Neural cell (in vitro differentiated cells): ENCODE results near the gene CPSF4L. TPM values are rescaled to one million over a fixed set of nuclear protein-coding genes. Genes with fewer than 3 reads are reported as not detected.

Experiments
- H2AFZ ChIP-seq: fragments of 200-600, 300-800 bp; sonication (generic), shearing (Covaris generic); 2 replicates; pipeline ENCODE4 v1.6.0; 2014; ENCODE audit warnings: low read depth, mild to moderate bottlenecking, antibody characterized with exemption, low read length, moderate library complexity
- H3F3A ChIP-seq: fragments of 200-600 bp; shearing (Covaris generic); 2 replicates; pipeline ENCODE4 v1.6.1; 2016; ENCODE audit warnings: mild to moderate bottlenecking, moderate library complexity, mixed read lengths, antibody characterized with exemption, low read length; ENCODE audit not compliant: insufficient read depth, poor library complexity, severe bottlenecking
- H3K27ac ChIP-seq: fragments of 200-600, 300-800 bp; sonication (generic), shearing (Covaris generic); 2 replicates; pipeline ENCODE4 v1.5.1; 2014; ENCODE audit warnings: mild to moderate bottlenecking, low read length, moderate library complexity
- H3K27me3 ChIP-seq: fragments of 300-800, 200-600 bp; sonication (generic), shearing (Covaris generic); 2 replicates; pipeline ENCODE4 v1.6.0; 2014; ENCODE audit warnings: mild to moderate bottlenecking, low read depth, low read length, moderate library complexity; ENCODE audit not compliant: insufficient read depth
- H3K36me3 ChIP-seq: fragments of 300-800, 200-600 bp; sonication (generic), shearing (Covaris generic); 2 replicates; pipeline ENCODE4 v1.5.1; 2014; ENCODE audit warnings: mild to moderate bottlenecking, antibody characterized with exemption, low read length, moderate library complexity; ENCODE audit not compliant: insufficient read depth
- H3K4me2 ChIP-seq: fragments of 300-800, 200-600 bp; sonication (generic), shearing (Covaris generic); 2 replicates; pipeline ENCODE4 v1.6.0; 2014; ENCODE audit warnings: mild to moderate bottlenecking, low read length
- H3K4me3 ChIP-seq: fragments of 300-800, 200-600 bp; sonication (generic), shearing (Covaris generic); 2 replicates; pipeline ENCODE4 v1.5.1; 2014; ENCODE audit warnings: mild to moderate bottlenecking, low read length, moderate library complexity
- H3K79me2 ChIP-seq: fragments of 200-600 bp; shearing (Covaris generic); replicated peaks from 2 replicates; pipeline ENCODE4 v1.6.0; 2014; ENCODE audit warnings: mild to moderate bottlenecking, low read length, moderate library complexity; ENCODE audit not compliant: insufficient read depth
- H3K9ac ChIP-seq: fragments of 300-800, 200-600 bp; sonication (generic), shearing (Covaris generic); 2 replicates; pipeline ENCODE4 v1.6.1; 2016; ENCODE audit warnings: mild to moderate bottlenecking, low read length, mixed read lengths
- H3K9me2 ChIP-seq: fragments of 200-600 bp; shearing (Covaris generic); 2 replicates; pipeline ENCODE4 v1.6.1; 2016; ENCODE audit warnings: mild to moderate bottlenecking, low read length, mixed read lengths; ENCODE audit not compliant: insufficient read depth
- H3K9me3 ChIP-seq: fragments of 200-600, 300-800 bp; sonication (generic), shearing (Covaris generic); 2 replicates; pipeline ENCODE4 v1.6.1; 2016; ENCODE audit warnings: mild to moderate bottlenecking, mixed run types, low read length, moderate library complexity, mixed read lengths
- H4K20me1 ChIP-seq: fragments of 200-600 bp; shearing (Covaris generic); 2 replicates; pipeline ENCODE4 v1.6.1; 2016; ENCODE audit warnings: mild to moderate bottlenecking, mixed run types; ENCODE audit not compliant: insufficient read depth
- EP300 ChIP-seq: fragments of 450-650 bp; conservative IDR thresholded peaks from 2 replicates; pipeline ENCODE4 v1.6.1; 2014; ENCODE audit warnings: antibody characterized with exemption, mild to moderate bottlenecking, moderate library complexity; ENCODE audit not compliant: poor library complexity, severe bottlenecking
- EZH2 ChIP-seq: fragments of 200-600, 300-800 bp; shearing (Covaris generic), sonication (generic); IDR thresholded peaks from 2 replicates; pipeline ENCODE4 v1.6.1; 2014; ENCODE audit warnings: antibody characterized with exemption, low read length, borderline replicate concordance, mild to moderate bottlenecking; ENCODE audit not compliant: insufficient read depth, poor library complexity, severe bottlenecking
- MXI1 ChIP-seq: fragments of 450-650 bp; conservative IDR thresholded peaks from 2 replicates; pipeline ENCODE4 v1.6.1; 2014; ENCODE audit warnings: antibody characterized with exemption, mild to moderate bottlenecking; ENCODE audit not compliant: poor library complexity, severe bottlenecking
- POLR2AphosphoS5 ChIP-seq: IDR thresholded peaks from 2 replicates; pipeline ENCODE4 v1.6.1; 2012
- RAD21 ChIP-seq: fragments of 450-650 bp; conservative IDR thresholded peaks from 2 replicates; pipeline ENCODE4 v1.6.1; 2014; ENCODE audit warnings: antibody characterized with exemption, mild to moderate bottlenecking, moderate library complexity
- REST ChIP-seq: IDR thresholded peaks from 2 replicates; pipeline ENCODE4 v1.6.1; 2012; ENCODE audit warnings: borderline replicate concordance
- SMC3 ChIP-seq: fragments of 450-650 bp; conservative IDR thresholded peaks from 2 replicates; pipeline ENCODE4 v1.6.1; 2014; ENCODE audit warnings: antibody characterized with exemption, mild to moderate bottlenecking, moderate library complexity; ENCODE audit not compliant: poor library complexity
- TAF1 ChIP-seq: IDR thresholded peaks from 2 replicates; pipeline ENCODE4 v1.6.1; 2012; ENCODE audit warnings: low read depth
- polyA plus RNA-seq: library from polyadenylated mRNA; depleted of rRNA; stranded (reverse); fragments of >200 nt; gene quantifications from 2 replicates; pipeline ENCODE4 v1.2.3, GENCODE V29; 2014
- TF ChIP-seq, protein P1 (sequence below): fragments of 450-650 bp; IDR thresholded peaks from 2 replicates; pipeline ENCODE4 v1.5.1; 2014; ENCODE audit warnings: antibody characterized with exemption, mild to moderate bottlenecking, moderate library complexity; ENCODE audit not compliant: poor library complexity, severe bottlenecking

The CPSF4L gene
- polyA plus RNA-seq, 1 donor from 2014 or later = not detected

GRCh38 chr17:73285916-73286862, 24.5 kb upstream of the CPSF4L start:
- Histone ChIP-seq H3K27me3 (no peaks in the 10 kb centered on the region), H3K4me2 (no peak overlapping the region), H3K4me3 (no peak overlapping the region), H3K9me3 (no peaks in the 10 kb centered on the region), H2AFZ (no peak overlapping the region), H3K79me2 (peaks cover 17% of the 10 kb centered on the region), H3K36me3 (no peaks in the 10 kb centered on the region), H3K9me2 (no peaks in the 10 kb centered on the region), H3F3A (no peaks in the 10 kb centered on the region), H3K9ac (no peak overlapping the region), H4K20me1 (no peaks in the 10 kb centered on the region), H3K27ac (no peak overlapping the region)
- no peak for TF ChIP-seq SMC3
- TF ChIP-seq REST = no peak
- no peak for TF ChIP-seq EP300
- no peak for TF ChIP-seq TAF1
- no peak for TF ChIP-seq MXI1
- no peak for TF ChIP-seq EZH2
- TF ChIP-seq, protein P1, sequence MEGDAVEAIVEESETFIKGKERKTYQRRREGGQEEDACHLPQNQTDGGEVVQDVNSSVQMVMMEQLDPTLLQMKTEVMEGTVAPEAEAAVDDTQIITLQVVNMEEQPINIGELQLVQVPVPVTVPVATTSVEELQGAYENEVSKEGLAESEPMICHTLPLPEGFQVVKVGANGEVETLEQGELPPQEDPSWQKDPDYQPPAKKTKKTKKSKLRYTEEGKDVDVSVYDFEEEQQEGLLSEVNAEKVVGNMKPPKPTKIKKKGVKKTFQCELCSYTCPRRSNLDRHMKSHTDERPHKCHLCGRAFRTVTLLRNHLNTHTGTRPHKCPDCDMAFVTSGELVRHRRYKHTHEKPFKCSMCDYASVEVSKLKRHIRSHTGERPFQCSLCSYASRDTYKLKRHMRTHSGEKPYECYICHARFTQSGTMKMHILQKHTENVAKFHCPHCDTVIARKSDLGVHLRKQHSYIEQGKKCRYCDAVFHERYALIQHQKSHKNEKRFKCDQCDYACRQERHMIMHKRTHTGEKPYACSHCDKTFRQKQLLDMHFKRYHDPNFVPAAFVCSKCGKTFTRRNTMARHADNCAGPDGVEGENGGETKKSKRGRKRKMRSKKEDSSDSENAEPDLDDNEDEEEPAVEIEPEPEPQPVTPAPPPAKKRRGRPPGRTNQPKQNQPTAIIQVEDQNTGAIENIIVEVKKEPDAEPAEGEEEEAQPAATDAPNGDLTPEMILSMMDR = no peak
- TF ChIP-seq RAD21 = no peak
- no peak for TF ChIP-seq POLR2AphosphoS5

DNA sequence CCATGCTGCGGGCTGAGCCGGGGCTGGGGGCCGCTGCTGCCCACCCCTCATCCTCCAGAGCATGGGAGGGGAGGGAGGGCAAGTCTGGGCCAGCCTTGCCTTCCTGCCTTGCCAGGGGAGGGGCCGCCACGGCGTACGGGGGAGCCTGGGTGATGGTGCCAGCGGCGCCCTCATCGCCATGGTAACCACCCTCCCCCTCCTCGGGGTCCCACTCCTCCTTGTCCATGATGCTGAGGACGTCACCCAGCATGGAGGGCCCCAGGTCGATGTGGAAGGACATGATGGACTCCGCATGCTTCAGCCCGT, 23.9 kb upstream of the CPSF4L start:
- no peak overlapping the region for H3K9ac ChIP-seq
- H3K36me3 ChIP-seq = no peaks in the 10 kb centered on the region
- no peak overlapping the region for H3K4me3 ChIP-seq

More for the DNA sequence above, 23.9 kb upstream of the CPSF4L start:
- no peaks in the 10 kb centered on the region for H3K9me3 ChIP-seq
- no peaks in the 10 kb centered on the region for H3K27me3 ChIP-seq
- no peaks in the 10 kb centered on the region for H4K20me1 ChIP-seq
- no peaks in the 10 kb centered on the region for H3F3A ChIP-seq
- no peak overlapping the region for H2AFZ ChIP-seq
- TF ChIP-seq SMC3 (no peak), RAD21 (no peak), POLR2AphosphoS5 (no peak), TAF1 (no peak), EZH2 (no peak), REST (no peak), MXI1 (no peak), EP300 (no peak)
- TF ChIP-seq, protein P1 = no peak
- H3K9me2 ChIP-seq = no peaks in the 10 kb centered on the region
- no peak overlapping the region for H3K27ac ChIP-seq
- H3K79me2 ChIP-seq = peaks cover 13% of the 10 kb centered on the region
- H3K4me2 ChIP-seq = no peak overlapping the region
